ENCODE data around the gene CCDC137.
"Not testable (repeated sequence)": the region's sequence is repeated elsewhere in the genome, so short reads cannot be mapped to it uniquely, and the experiment has no call there.

CCDC137 gene

GRCh38 chr17:81651692-81652091 lies 14.8 kb upstream of the CCDC137 start:
- DNase-seq (ENCODE audit: low spot score) = no peak

- no peak for DNase-seq (ENCODE audit: low spot score)
Measured at GRCh38 chr17:81652906-81653771, 13.4 kb upstream of the CCDC137 start.

GRCh38 chr17:81655378-81656117 lies 11.0 kb upstream of the CCDC137 start:
- DNase-seq (ENCODE audit: low spot score) = no peak

- DNase-seq (ENCODE audit: low spot score) = no peak
Measured at GRCh38 chr17:81656118-81656743, 10.3 kb upstream of the CCDC137 start, which contains the start of gene PDE6G. Gene PDE6G (minus strand): TSS chr17:81656542. CDS start chr17:81653305, 3,237 bp downstream.

- DNase-seq (ENCODE audit: low spot score) = no peak
Measured at GRCh38 chr17:81656835-81657234, 9.7 kb upstream of the CCDC137 start.

GRCh38 chr17:81659038-81659437 lies 7.5 kb upstream of the CCDC137 start:
- no peak for DNase-seq (ENCODE audit: low spot score)

GRCh38 chr17:81660441-81660840 lies 6.1 kb upstream of the CCDC137 start:
- no peak for DNase-seq (ENCODE audit: low spot score)

GRCh38 chr17:81662002-81662401 lies 4.5 kb upstream of the CCDC137 start:
- DNase-seq (ENCODE audit: low spot score) = no peak

- DNase-seq (ENCODE audit: low spot score) = no peak
Measured at GRCh38 chr17:81664051-81664470, 2.5 kb upstream of the CCDC137 start.

GRCh38 chr17:81665205-81666091 lies 1.1 kb upstream of the CCDC137 start:
- no peak for DNase-seq (ENCODE audit: low spot score)

- DNase-seq (ENCODE audit: low spot score) = peak; percentile 18
Measured at GRCh38 chr17:81666092-81666341, 520 bp upstream of the CCDC137 start.

- DNase-seq (ENCODE audit: low spot score) = no peak
Measured at GRCh38 chr17:81667754-81668153, 1.2 kb downstream of the CCDC137 start.

GRCh38 chr17:81672504-81672903 lies 6.0 kb downstream of the CCDC137 start:
- no peak for DNase-seq (ENCODE audit: low spot score)

GRCh38 chr17:81672954-81673353 lies 6.4 kb downstream of the CCDC137 start:
- DNase-seq (ENCODE audit: low spot score) = no peak

- no peak for DNase-seq (ENCODE audit: low spot score)
Measured at GRCh38 chr17:81673561-81674258, 7.2 kb downstream of the CCDC137 start.

- DNase-seq (ENCODE audit: low spot score) = not testable (repeated sequence)
Measured at GRCh38 chr17:81675515-81676221, 9.1 kb downstream of the CCDC137 start.

GRCh38 chr17:81676906-81677305 lies 10.4 kb downstream of the CCDC137 start:
- no peak for DNase-seq (ENCODE audit: low spot score)

GRCh38 chr17:81680150-81680549 lies 13.6 kb downstream of the CCDC137 start:
- no peak for DNase-seq (ENCODE audit: low spot score)

- DNase-seq (ENCODE audit: low spot score) = no peak
Measured at GRCh38 chr17:81681672-81682071, 15.1 kb downstream of the CCDC137 start.

- no peak for DNase-seq (ENCODE audit: low spot score)
Measured at GRCh38 chr17:81682565-81683207, 16.1 kb downstream of the CCDC137 start.

Data from CD4-positive, alpha-beta T cell treated with Interleukin-6 at 100 ng/mL for 8 hours (primary cell).